RWPE2 (cell line): ENCODE measurements around the gene MOK.

Source experiments
- ATAC-seq: fragments of 200-7000 bp; cut with Tn5 transposase; 3 replicates; pipeline ENCODE4 v1.9.1; 2021; ENCODE audit warnings: low read depth
- DNase-seq: peaks from one replicate; pipeline ENCODE4 v3.0.0-alpha.2; 2020; ENCODE audit warnings: low spot score
- H3K27ac ChIP-seq: fragments of 450-650 bp; 2 replicates; pipeline ENCODE4 v1.5.1; 2017; ENCODE audit warnings: mild to moderate bottlenecking; ENCODE audit not compliant: poor library complexity, severe bottlenecking
- H3K27me3 ChIP-seq: fragments of 250-450 bp; sonication (Bioruptor Pico); 2 replicates; pipeline ENCODE4 v1.5.1; 2021; ENCODE audit warnings: mild to moderate bottlenecking, moderate library complexity; ENCODE audit not compliant: insufficient read depth, poor library complexity, severe bottlenecking
- H3K36me3 ChIP-seq: fragments of 250-450 bp; sonication (Bioruptor Pico); 2 replicates; pipeline ENCODE4 v1.5.1; 2020; ENCODE audit warnings: low read depth, mild to moderate bottlenecking, moderate library complexity
- H3K4me1 ChIP-seq: fragments of 250-450 bp; sonication (Bioruptor Pico); 2 replicates; pipeline ENCODE4 v1.5.1; 2021; ENCODE audit warnings: mild to moderate bottlenecking, moderate library complexity; ENCODE audit not compliant: insufficient read depth, poor library complexity, severe bottlenecking
- H3K4me3 ChIP-seq: fragments of 250-450 bp; sonication (Bioruptor Pico); 2 replicates; pipeline ENCODE4 v1.5.1; 2021; ENCODE audit warnings: mild to moderate bottlenecking, moderate library complexity; ENCODE audit not compliant: severe bottlenecking
- H3K9me3 ChIP-seq: fragments of 250-450 bp; sonication (Bioruptor Pico); 2 replicates; pipeline ENCODE4 v1.5.1; 2021; ENCODE audit warnings: mild to moderate bottlenecking, moderate library complexity; ENCODE audit not compliant: severe bottlenecking
- TF ChIP-seq, protein P1 (sequence below): fragments of 450-650 bp; IDR thresholded peaks from one replicate; pipeline ENCODE4 v1.5.1; 2017; ENCODE audit warnings: mild to moderate bottlenecking, moderate library complexity; ENCODE audit not compliant: poor library complexity, severe bottlenecking

MOK gene

GRCh38 chr14:102319351-102320032 is 14.5 kb upstream of the MOK start, which contains the start of gene ZNF839:
Gene ZNF839, plus strand, starts transcription at chr14:102319746. Its CDS starts 20 bp downstream, at chr14:102319766.
- Histone ChIP-seq H3K27me3 (no peaks in the 10 kb centered on the region), H3K9me3 (no peaks in the 10 kb centered on the region), H3K36me3 (peaks cover 10% of the 10 kb centered on the region; the same call in 1 of the 2 replicates), H3K4me3 (peak within 1 kb of the TSS; percentile 98), H3K4me1 (peaks cover 18% of the 10 kb centered on the region), H3K27ac (peak within 1 kb of the TSS; percentile 67)
- peak; percentile 41 for ATAC-seq
- TF ChIP-seq, protein P1, sequence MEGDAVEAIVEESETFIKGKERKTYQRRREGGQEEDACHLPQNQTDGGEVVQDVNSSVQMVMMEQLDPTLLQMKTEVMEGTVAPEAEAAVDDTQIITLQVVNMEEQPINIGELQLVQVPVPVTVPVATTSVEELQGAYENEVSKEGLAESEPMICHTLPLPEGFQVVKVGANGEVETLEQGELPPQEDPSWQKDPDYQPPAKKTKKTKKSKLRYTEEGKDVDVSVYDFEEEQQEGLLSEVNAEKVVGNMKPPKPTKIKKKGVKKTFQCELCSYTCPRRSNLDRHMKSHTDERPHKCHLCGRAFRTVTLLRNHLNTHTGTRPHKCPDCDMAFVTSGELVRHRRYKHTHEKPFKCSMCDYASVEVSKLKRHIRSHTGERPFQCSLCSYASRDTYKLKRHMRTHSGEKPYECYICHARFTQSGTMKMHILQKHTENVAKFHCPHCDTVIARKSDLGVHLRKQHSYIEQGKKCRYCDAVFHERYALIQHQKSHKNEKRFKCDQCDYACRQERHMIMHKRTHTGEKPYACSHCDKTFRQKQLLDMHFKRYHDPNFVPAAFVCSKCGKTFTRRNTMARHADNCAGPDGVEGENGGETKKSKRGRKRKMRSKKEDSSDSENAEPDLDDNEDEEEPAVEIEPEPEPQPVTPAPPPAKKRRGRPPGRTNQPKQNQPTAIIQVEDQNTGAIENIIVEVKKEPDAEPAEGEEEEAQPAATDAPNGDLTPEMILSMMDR = no peak
- peak; percentile 96 for DNase-seq

- Histone ChIP-seq H3K36me3 (peaks cover 10% of the 10 kb centered on the region; the same call in 1 of the 2 replicates), H3K27ac (peak overlapping the region; percentile 67), H3K4me1 (peaks cover 19% of the 10 kb centered on the region), H3K9me3 (no peaks in the 10 kb centered on the region), H3K27me3 (no peaks in the 10 kb centered on the region), H3K4me3 (peak overlapping the region; percentile 98)
- ATAC-seq (no peak), DNase-seq (no peak)
- TF ChIP-seq, protein P1 = no peak
These were observed 13.9 kb upstream of the MOK start for GRCh38 chr14:102318781-102319276.

GRCh38 chr14:102317564-102318248 is 12.7 kb upstream of the MOK start:
- DNase-seq (no peak), ATAC-seq (no peak)
- no peaks in the 10 kb centered on the region for H3K27me3 ChIP-seq
- no peaks in the 10 kb centered on the region for H3K9me3 ChIP-seq
- H3K27ac ChIP-seq = peak overlapping the region; percentile 46
- peaks cover 17% of the 10 kb centered on the region for H3K4me1 ChIP-seq
- peaks cover 3% of the 10 kb centered on the region; the same call in 1 of the 2 replicates for H3K36me3 ChIP-seq
- H3K4me3 ChIP-seq = peak overlapping the region; percentile 52
- TF ChIP-seq, protein P1 = no peak

GRCh38 chr14:102316743-102317563 is 12.0 kb upstream of the MOK start:
- Histone ChIP-seq H3K27ac (peak overlapping the region; percentile 46), H3K36me3 (no peaks in the 10 kb centered on the region), H3K4me3 (peak overlapping the region; percentile 52), H3K9me3 (no peaks in the 10 kb centered on the region), H3K27me3 (no peaks in the 10 kb centered on the region), H3K4me1 (peaks cover 17% of the 10 kb centered on the region)
- DNase-seq = peak; percentile 91
- ATAC-seq = peak; percentile 68
- TF ChIP-seq, protein P1 = peak; percentile 96
